Measurements from ENCODE around the gene PRUNE1.

The PRUNE1 gene

DNA sequence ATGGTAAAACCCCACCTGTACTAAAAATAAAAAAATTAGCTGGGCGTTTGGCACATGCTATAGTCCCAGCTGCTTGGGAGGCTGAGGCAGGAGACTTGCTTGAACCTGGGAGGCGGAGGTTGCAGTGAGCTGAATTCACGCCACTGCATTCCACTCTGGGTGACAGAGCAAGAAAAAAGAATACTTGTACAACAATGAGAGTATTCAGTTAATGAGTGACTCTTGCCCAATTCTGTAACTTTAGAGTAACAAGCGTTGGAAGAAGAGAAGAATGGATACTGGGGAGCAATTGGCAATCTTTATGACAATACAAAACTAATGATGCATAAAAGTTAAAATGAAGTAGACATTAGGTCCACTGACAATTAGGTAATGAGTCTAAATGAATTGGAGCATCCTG lies 15.6 kb upstream of the PRUNE1 start:
- Mint-ChIP-seq H3K27ac (peak overlapping the region; percentile 26), H3K4me1 (ENCODE audit: low read depth) (peaks cover 4% of the 10 kb centered on the region), H3K36me3 (ENCODE audit: low read depth) (peaks cover 6% of the 10 kb centered on the region), H3K4me3 (no peak overlapping the region), H3K9me3 (no peaks in the 10 kb centered on the region), H3K27me3 (ENCODE audit: low read depth) (no peaks in the 10 kb centered on the region)
- DNase-seq (ENCODE audit: low spot score): no peak

- DNase-seq (ENCODE audit: low spot score): no peak
- no peaks in the 10 kb centered on the region for H3K9me3 Mint-ChIP-seq
- no peak overlapping the region for H3K4me3 Mint-ChIP-seq
- H3K27ac Mint-ChIP-seq: no peak overlapping the region
- H3K36me3 Mint-ChIP-seq (ENCODE audit: low read depth): peaks cover 6% of the 10 kb centered on the region
- H3K27me3 Mint-ChIP-seq (ENCODE audit: low read depth): no peaks in the 10 kb centered on the region
- peaks cover 4% of the 10 kb centered on the region for H3K4me1 Mint-ChIP-seq (ENCODE audit: low read depth)
These were observed 14.0 kb upstream of the PRUNE1 start for GRCh38 chr1:150994248-150994647.

GRCh38 chr1:150995460-150995859 lies 12.8 kb upstream of the PRUNE1 start:
- no peak overlapping the region for H3K27ac Mint-ChIP-seq
- no peaks in the 10 kb centered on the region for H3K27me3 Mint-ChIP-seq (ENCODE audit: low read depth)
- no peak overlapping the region for H3K4me3 Mint-ChIP-seq
- no peaks in the 10 kb centered on the region for H3K9me3 Mint-ChIP-seq
- peaks cover 6% of the 10 kb centered on the region for H3K4me1 Mint-ChIP-seq (ENCODE audit: low read depth)
- no peak for DNase-seq (ENCODE audit: low spot score)
- H3K36me3 Mint-ChIP-seq (ENCODE audit: low read depth): peaks cover 9% of the 10 kb centered on the region

- Mint-ChIP-seq H3K27ac (peak overlapping the region; percentile 26), H3K4me3 (no peak overlapping the region), H3K27me3 (ENCODE audit: low read depth) (no peaks in the 10 kb centered on the region), H3K9me3 (no peaks in the 10 kb centered on the region), H3K4me1 (ENCODE audit: low read depth) (peaks cover 8% of the 10 kb centered on the region), H3K36me3 (ENCODE audit: low read depth) (peaks cover 11% of the 10 kb centered on the region)
- DNase-seq (ENCODE audit: low spot score): no peak
These were observed 12.4 kb upstream of the PRUNE1 start for GRCh38 chr1:150995896-150996295.

GRCh38 chr1:150997126-150997872 lies 10.9 kb upstream of the PRUNE1 start:
- Mint-ChIP-seq H3K27ac (no peak overlapping the region), H3K4me1 (ENCODE audit: low read depth) (peaks cover 19% of the 10 kb centered on the region), H3K9me3 (no peaks in the 10 kb centered on the region), H3K4me3 (no peak overlapping the region), H3K27me3 (ENCODE audit: low read depth) (no peaks in the 10 kb centered on the region), H3K36me3 (ENCODE audit: low read depth) (peaks cover 20% of the 10 kb centered on the region)
- DNase-seq (ENCODE audit: low spot score): no peak

GRCh38 chr1:150997949-150998348 lies 10.3 kb upstream of the PRUNE1 start:
- peaks cover 25% of the 10 kb centered on the region for H3K4me1 Mint-ChIP-seq (ENCODE audit: low read depth)
- H3K4me3 Mint-ChIP-seq: no peak overlapping the region
- H3K27me3 Mint-ChIP-seq (ENCODE audit: low read depth): no peaks in the 10 kb centered on the region
- H3K36me3 Mint-ChIP-seq (ENCODE audit: low read depth): peaks cover 25% of the 10 kb centered on the region
- no peak overlapping the region for H3K27ac Mint-ChIP-seq
- DNase-seq (ENCODE audit: low spot score): no peak
- no peaks in the 10 kb centered on the region for H3K9me3 Mint-ChIP-seq

DNA sequence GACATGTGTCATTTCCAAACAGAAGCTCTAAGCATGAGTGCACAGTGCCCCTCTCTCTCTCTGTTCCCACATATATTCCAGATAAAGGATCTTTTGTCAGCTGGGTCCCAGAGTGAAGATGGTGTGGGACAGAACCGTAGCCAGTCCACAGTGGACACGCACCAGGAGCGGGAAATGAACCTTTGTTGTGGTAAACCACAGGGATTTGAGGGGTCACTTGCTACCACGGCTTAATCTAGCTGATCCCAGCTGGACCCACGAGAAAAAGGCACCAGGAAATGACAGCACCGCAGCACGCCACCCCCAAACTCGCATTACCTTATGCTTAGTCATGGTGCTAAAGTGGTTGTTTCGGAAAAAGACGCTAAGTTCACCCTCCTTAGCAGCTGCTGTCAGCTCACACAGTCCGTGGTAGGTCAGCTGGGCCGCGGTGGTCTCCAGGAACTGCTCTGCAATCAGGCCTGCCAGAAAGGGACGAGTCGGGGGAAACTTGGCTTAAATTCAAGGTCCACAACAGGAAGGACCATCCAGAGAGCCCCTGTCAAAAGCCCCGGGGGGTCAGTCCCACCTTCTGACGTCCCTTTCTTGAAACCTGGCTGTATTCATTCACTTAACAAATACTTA lies 9.1 kb upstream of the PRUNE1 start:
- H3K36me3 Mint-ChIP-seq (ENCODE audit: low read depth): peaks cover 26% of the 10 kb centered on the region
- DNase-seq (ENCODE audit: low spot score): no peak
- H3K4me3 Mint-ChIP-seq: no peak overlapping the region
- no peaks in the 10 kb centered on the region for H3K9me3 Mint-ChIP-seq
- H3K4me1 Mint-ChIP-seq (ENCODE audit: low read depth): peaks cover 32% of the 10 kb centered on the region
- no peaks in the 10 kb centered on the region for H3K27me3 Mint-ChIP-seq (ENCODE audit: low read depth)
- no peak overlapping the region for H3K27ac Mint-ChIP-seq

- H3K27me3 Mint-ChIP-seq (ENCODE audit: low read depth): no peaks in the 10 kb centered on the region
- H3K4me3 Mint-ChIP-seq: no peak overlapping the region
- no peaks in the 10 kb centered on the region for H3K9me3 Mint-ChIP-seq
- H3K27ac Mint-ChIP-seq: no peak overlapping the region
- H3K4me1 Mint-ChIP-seq (ENCODE audit: low read depth): peaks cover 38% of the 10 kb centered on the region
- H3K36me3 Mint-ChIP-seq (ENCODE audit: low read depth): peaks cover 26% of the 10 kb centered on the region
- DNase-seq (ENCODE audit: low spot score): no peak
These were observed 8.3 kb upstream of the PRUNE1 start for GRCh38 chr1:150999926-151000325.

GRCh38 chr1:151000408-151000807 lies 7.8 kb upstream of the PRUNE1 start:
- H3K36me3 Mint-ChIP-seq (ENCODE audit: low read depth): peaks cover 26% of the 10 kb centered on the region
- H3K27me3 Mint-ChIP-seq (ENCODE audit: low read depth): no peaks in the 10 kb centered on the region
- DNase-seq (ENCODE audit: low spot score): no peak
- H3K27ac Mint-ChIP-seq: no peak overlapping the region
- H3K9me3 Mint-ChIP-seq: no peaks in the 10 kb centered on the region
- no peak overlapping the region for H3K4me3 Mint-ChIP-seq
- H3K4me1 Mint-ChIP-seq (ENCODE audit: low read depth): peaks cover 40% of the 10 kb centered on the region

GRCh38 chr1:151001602-151002001 lies 6.6 kb upstream of the PRUNE1 start:
- DNase-seq (ENCODE audit: low spot score): no peak
- Mint-ChIP-seq H3K27ac (no peak overlapping the region), H3K36me3 (ENCODE audit: low read depth) (peaks cover 22% of the 10 kb centered on the region), H3K4me3 (peak overlapping the region; percentile 34), H3K9me3 (no peaks in the 10 kb centered on the region), H3K4me1 (ENCODE audit: low read depth) (peaks cover 47% of the 10 kb centered on the region), H3K27me3 (ENCODE audit: low read depth) (no peaks in the 10 kb centered on the region)

DNA sequence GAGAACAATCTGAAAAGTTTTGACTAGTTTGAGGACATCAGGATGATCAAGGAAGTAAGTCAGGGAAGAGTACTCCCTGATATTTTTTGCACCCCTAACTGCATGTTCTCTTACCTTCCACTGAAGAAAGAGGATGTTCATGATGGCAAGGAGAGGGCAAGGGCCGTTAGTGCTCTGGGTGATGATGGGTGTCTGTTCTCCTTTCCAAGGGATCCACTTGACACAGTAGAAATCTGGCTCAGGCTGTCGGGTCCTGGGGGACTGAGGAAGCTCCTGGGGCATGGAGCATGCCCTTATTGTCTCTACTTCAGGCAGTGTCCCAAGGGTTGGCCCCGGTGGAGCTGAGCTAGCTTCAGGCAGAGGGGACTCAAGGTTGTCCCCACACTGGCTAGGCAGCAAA lies 6.2 kb upstream of the PRUNE1 start:
- Mint-ChIP-seq H3K4me3 (no peak overlapping the region), H3K4me1 (ENCODE audit: low read depth) (peaks cover 52% of the 10 kb centered on the region), H3K27ac (no peak overlapping the region), H3K36me3 (ENCODE audit: low read depth) (peaks cover 22% of the 10 kb centered on the region), H3K27me3 (ENCODE audit: low read depth) (no peaks in the 10 kb centered on the region), H3K9me3 (no peaks in the 10 kb centered on the region)
- no peak for DNase-seq (ENCODE audit: low spot score)

DNA sequence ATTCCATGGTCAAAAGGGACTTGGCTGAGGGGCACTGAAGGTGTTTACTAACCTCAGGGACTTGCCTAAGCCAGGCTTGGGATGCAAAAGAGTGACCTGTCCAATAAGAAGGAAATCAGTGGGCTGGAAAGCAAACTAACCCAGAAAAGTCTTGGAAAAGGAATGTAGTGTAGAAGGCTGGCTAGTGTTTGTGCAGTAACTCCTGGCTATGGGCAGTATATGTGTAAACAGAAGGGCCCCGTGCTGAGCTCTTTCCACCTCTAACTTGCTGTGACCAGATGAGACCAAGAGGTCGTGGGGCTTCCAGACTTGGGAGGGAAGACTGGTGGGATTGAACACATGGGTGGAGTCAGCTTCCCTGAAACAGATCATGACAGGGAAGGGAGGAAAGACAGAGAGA lies 5.6 kb upstream of the PRUNE1 start:
- Mint-ChIP-seq H3K36me3 (ENCODE audit: low read depth) (peaks cover 19% of the 10 kb centered on the region), H3K27ac (peak overlapping the region; percentile 80), H3K9me3 (no peaks in the 10 kb centered on the region), H3K4me1 (ENCODE audit: low read depth) (peaks cover 57% of the 10 kb centered on the region), H3K27me3 (ENCODE audit: low read depth) (no peaks in the 10 kb centered on the region), H3K4me3 (peak overlapping the region; percentile 76)
- DNase-seq (ENCODE audit: low spot score): no peak

DNA sequence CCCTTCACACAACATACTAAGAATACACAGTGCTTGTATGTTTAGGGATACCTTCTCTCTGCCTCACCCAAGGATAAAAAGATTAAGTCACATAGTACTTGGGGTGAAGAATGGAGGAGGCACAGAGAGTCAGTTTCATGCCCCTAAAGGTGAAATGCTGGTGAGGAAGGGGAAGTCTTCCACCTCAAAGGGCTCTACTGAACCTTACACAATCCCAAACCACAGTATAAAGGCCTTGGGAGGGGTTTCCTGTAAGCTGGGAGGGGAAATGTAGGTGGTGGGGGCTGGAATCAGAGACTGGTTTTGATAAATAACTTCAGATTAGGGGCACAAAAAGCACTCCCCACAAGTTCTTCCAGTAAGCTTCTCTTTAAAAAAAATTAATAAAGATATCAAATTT lies 5.1 kb upstream of the PRUNE1 start:
- no peak for DNase-seq (ENCODE audit: low spot score)
- Mint-ChIP-seq H3K4me3 (peak overlapping the region; percentile 76), H3K27me3 (ENCODE audit: low read depth) (no peaks in the 10 kb centered on the region), H3K9me3 (no peaks in the 10 kb centered on the region), H3K4me1 (ENCODE audit: low read depth) (peaks cover 62% of the 10 kb centered on the region), H3K27ac (peak overlapping the region; percentile 80), H3K36me3 (ENCODE audit: low read depth) (peaks cover 19% of the 10 kb centered on the region)

- Mint-ChIP-seq H3K9me3 (no peaks in the 10 kb centered on the region), H3K27me3 (ENCODE audit: low read depth) (no peaks in the 10 kb centered on the region), H3K36me3 (ENCODE audit: low read depth) (peaks cover 17% of the 10 kb centered on the region), H3K4me1 (ENCODE audit: low read depth) (peaks cover 69% of the 10 kb centered on the region), H3K4me3 (peak overlapping the region; percentile 98), H3K27ac (peak overlapping the region; percentile 92)
- DNase-seq (ENCODE audit: low spot score): no peak
These were observed 2.4 kb upstream of the PRUNE1 start for GRCh38 chr1:151005729-151006319.
